Measurements from ENCODE around the gene PRDM10.

DNA sequence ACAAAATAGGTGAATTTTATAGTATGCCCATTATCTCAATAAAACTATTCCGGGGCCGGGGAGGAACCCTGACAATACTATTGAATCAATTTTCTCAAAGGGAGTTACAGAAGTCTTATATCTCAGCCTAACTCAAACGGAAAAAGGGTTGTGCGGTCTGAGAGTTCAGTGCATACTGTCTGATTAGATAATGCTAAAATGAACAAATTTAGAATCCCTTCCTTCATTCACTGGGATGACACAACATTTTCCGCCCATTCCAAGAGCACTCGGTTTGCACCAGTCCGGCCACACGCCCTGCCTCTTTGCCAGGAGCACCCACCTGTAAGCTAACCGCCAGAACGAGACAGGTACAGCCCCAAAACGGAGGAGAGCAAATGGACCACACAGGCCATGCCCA is 57.3 kb downstream of the PRDM10 start:
- TF ChIP-seq, protein P1, sequence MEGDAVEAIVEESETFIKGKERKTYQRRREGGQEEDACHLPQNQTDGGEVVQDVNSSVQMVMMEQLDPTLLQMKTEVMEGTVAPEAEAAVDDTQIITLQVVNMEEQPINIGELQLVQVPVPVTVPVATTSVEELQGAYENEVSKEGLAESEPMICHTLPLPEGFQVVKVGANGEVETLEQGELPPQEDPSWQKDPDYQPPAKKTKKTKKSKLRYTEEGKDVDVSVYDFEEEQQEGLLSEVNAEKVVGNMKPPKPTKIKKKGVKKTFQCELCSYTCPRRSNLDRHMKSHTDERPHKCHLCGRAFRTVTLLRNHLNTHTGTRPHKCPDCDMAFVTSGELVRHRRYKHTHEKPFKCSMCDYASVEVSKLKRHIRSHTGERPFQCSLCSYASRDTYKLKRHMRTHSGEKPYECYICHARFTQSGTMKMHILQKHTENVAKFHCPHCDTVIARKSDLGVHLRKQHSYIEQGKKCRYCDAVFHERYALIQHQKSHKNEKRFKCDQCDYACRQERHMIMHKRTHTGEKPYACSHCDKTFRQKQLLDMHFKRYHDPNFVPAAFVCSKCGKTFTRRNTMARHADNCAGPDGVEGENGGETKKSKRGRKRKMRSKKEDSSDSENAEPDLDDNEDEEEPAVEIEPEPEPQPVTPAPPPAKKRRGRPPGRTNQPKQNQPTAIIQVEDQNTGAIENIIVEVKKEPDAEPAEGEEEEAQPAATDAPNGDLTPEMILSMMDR (IDR thresholded peaks at IDR 0.05; ENCODE audit: low read length) = no peak
- no peak for TF ChIP-seq EZH2 (IDR thresholded peaks at IDR 0.05; ENCODE audit: borderline replicate concordance, low read length)

Data from OCI-LY1 (cell line).